ENCODE measurements around the gene IFRD2.
A peak's percentile ranks its signal among the peaks of the same experiment; 100 is the strongest.

Gene IFRD2

DNA sequence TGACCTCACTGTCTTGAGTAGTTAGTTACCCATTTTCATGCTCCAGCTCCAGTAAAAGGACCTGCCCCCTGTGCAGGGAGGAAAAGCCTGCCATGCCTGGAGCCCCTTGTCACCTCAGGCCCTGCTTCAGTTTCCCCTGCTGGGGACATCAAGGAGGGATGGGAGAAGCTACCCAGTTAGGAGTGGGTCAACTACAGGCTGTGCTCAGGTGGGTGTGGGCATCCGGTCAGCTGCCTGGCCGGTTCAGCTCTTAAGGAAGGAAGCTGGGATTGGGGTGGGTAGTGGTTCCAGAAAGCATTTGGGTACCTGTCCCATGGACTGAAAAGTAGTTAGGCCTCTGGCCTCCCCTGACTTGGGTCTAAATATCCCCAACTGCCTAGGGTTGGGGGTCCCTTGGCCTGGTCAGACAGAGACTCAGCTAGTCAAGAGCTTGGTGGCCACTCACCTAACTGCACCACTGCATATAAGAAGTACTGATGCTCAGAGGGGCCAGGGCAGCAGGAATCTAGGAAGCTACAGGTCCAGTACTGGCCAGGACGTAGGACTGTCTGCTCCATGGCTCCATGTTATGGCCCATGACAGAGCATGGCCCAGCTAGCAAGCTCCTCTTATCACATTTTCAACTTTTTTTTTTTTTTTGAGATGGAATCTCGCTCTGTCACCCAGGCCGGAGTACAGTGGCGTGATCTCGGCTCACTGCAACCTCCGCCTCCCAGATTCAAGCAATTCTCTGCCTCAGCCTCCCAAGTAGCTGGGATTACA is 12.8 kb downstream of the IFRD2 start:
- Histone ChIP-seq H3K27me3 (ENCODE audit: control insufficient read depth, insufficient read depth, low read length) (peaks cover 5% of the 10 kb centered on the region; the same call in 1 of the 2 replicates), H3K36me3 (ENCODE audit: control insufficient read depth, insufficient read depth, low read length) (no peaks in the 10 kb centered on the region), H3K9me3 (ENCODE audit: control insufficient read depth, insufficient read depth, low read length) (no peaks in the 10 kb centered on the region), H3K27ac (ENCODE audit: low read length) (no peak overlapping the region), H3K4me1 (ENCODE audit: control insufficient read depth, insufficient read depth, low read length) (peaks cover 9% of the 10 kb centered on the region), H3K4me3 (ENCODE audit: low read length) (no peak overlapping the region)
- no CpG with 5 or more reads among the region's 8 CpGs for WGBS (ENCODE audit: insufficient coverage, insufficient read length)
- DNase-seq (ENCODE audit: low read depth, low spot score), result no peak

DNA sequence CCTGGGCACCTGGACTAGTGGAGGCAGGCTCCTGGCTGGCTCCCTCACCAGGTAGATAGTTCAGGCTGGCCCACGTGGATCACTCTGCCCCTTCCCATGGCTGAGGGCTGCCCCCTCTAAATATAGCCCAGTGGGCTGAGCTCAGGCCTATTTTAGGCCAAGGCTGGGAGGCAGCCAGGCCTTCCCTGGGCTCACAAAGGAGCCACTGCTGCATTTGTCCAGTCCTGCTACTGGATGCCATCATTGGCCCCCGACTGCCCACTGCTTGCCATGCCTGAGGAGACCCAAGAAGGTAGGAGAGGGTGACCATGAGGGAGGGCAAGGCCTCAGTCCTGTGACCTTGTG is 13.4 kb downstream of the IFRD2 start, which contains the start of gene LSMEM2:
LSMEM2 (plus strand) TSS at position 208 of the 345 bp plus-strand sequence; CDS start at position 235, 27 bp downstream.
- no CpG with 5 or more reads among the region's 2 CpGs for WGBS (ENCODE audit: insufficient coverage, insufficient read length)
- H3K27ac ChIP-seq (ENCODE audit: low read length), result no peak within 1 kb of the TSS
- H3K36me3 ChIP-seq (ENCODE audit: control insufficient read depth, insufficient read depth, low read length), result no peaks in the 10 kb centered on the region
- H3K27me3 ChIP-seq (ENCODE audit: control insufficient read depth, insufficient read depth, low read length), result peaks cover 9% of the 10 kb centered on the region; the same call in 1 of the 2 replicates
- DNase-seq (ENCODE audit: low read depth, low spot score), result no peak
- H3K9me3 ChIP-seq (ENCODE audit: control insufficient read depth, insufficient read depth, low read length), result no peaks in the 10 kb centered on the region
- H3K4me3 ChIP-seq (ENCODE audit: low read length), result no peak within 1 kb of the TSS
- peaks cover 9% of the 10 kb centered on the region for H3K4me1 ChIP-seq (ENCODE audit: control insufficient read depth, insufficient read depth, low read length)

DNA sequence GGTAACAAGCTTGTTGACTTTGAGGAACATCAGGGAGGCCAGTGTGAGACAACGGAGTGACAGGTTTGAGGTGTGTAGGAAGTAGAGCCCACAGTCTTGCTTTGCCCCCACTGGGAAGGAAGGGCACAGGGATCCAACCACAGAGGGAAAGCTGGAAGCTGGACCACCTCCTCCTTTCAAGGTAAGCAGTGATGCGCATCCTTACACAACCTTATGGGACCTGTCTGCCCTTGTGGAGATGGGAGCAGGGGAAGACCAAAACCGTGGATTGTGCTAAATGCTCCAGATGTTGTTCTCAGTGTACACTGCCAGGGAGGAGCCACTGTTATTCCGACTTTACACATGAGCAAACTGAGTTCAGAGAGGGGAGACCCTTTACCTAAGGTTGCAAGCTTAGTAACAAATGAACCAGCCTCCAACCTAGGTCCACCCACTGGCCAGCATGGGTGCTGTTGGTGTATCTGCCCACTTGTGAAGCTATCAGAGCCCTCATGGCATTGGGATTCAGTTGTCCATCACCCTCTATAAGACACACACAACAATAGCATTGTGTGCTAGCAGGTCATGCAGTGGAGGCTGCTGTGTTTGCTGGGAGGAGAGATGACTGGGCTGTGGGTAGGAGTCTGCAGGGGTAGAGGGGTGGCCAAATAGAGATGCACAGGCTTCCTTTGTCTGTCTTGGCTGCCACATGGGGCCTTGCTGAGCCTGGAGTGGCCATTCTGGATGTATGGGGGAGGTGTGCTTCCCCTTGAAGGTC is 13.9 kb downstream of the IFRD2 start:
- H3K27ac ChIP-seq (ENCODE audit: low read length), result no peak overlapping the region
- no peak overlapping the region for H3K4me3 ChIP-seq (ENCODE audit: low read length)
- H3K4me1 ChIP-seq (ENCODE audit: control insufficient read depth, insufficient read depth, low read length), result peaks cover 9% of the 10 kb centered on the region
- no peak for DNase-seq (ENCODE audit: low read depth, low spot score)
- no CpG with 5 or more reads among the region's 4 CpGs for WGBS (ENCODE audit: insufficient coverage, insufficient read length)
- H3K36me3 ChIP-seq (ENCODE audit: control insufficient read depth, insufficient read depth, low read length), result no peaks in the 10 kb centered on the region
- H3K27me3 ChIP-seq (ENCODE audit: control insufficient read depth, insufficient read depth, low read length), result peaks cover 10% of the 10 kb centered on the region; the same call in 1 of the 2 replicates
- H3K9me3 ChIP-seq (ENCODE audit: control insufficient read depth, insufficient read depth, low read length), result no peaks in the 10 kb centered on the region

DNA sequence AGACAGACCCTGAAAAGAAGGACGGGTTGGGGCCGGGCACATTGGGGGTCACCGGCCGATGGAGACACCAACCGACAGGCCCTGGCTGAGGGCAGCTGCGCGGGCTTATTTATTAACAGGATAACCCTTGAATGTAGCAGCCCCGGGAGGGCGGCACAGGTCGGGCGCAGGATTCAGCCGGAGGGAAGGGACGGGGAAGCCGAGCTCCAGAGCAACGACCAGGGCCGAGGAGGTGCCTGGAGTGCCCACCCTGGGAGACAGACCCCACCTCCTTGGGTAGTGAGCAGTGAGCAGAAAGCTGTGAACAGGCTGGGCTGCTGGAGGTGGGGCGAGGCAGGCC is 15.5 kb downstream of the IFRD2 start:
- no peak overlapping the region for H3K4me3 ChIP-seq (ENCODE audit: low read length)
- no peaks in the 10 kb centered on the region for H3K9me3 ChIP-seq (ENCODE audit: control insufficient read depth, insufficient read depth, low read length)
- H3K36me3 ChIP-seq (ENCODE audit: control insufficient read depth, insufficient read depth, low read length), result no peaks in the 10 kb centered on the region
- H3K27me3 ChIP-seq (ENCODE audit: control insufficient read depth, insufficient read depth, low read length), result peaks cover 12% of the 10 kb centered on the region; the same call in 1 of the 2 replicates
- H3K4me1 ChIP-seq (ENCODE audit: control insufficient read depth, insufficient read depth, low read length), result peaks cover 9% of the 10 kb centered on the region
- no CpG with 5 or more reads among the region's 17 CpGs for WGBS (ENCODE audit: insufficient coverage, insufficient read length)
- no peak overlapping the region for H3K27ac ChIP-seq (ENCODE audit: low read length)
- DNase-seq (ENCODE audit: low read depth, low spot score), result no peak

DNA sequence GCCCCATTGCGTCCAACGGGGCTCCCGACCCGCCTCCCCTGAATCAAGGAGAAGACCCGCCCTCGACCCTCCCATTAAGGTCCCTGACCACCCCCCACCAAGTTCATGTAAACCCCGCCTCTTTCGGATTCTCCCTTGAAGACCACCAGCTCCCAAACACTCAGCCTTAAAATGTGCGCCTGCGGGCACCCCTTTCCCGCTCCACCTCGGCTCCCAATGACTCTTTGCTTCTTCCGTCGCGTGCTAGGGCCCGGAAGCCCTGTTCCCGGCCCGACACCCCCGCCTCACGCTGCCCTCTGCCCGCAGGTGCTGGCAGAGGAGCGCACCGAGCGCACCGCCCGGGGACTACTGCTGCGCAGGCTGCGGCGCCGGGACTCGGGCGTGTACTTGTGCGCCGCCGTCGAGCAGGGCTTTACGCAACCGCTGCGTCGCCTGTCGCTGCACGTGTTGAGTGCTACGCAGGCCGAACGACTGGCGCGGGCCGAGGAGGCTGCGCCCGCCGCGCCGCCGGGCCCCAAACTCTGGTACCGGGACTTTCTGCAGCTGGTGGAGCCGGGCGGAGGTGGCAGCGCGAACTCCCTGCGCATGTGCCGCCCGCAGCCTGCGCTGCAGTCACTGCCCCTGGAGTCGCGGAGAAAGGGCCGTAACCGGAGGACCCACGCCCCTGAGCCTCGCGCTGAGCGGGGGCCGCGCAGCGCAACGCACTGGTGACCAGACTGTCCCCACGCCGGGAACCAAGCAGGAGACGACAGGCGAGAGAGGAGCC is 16.1 kb downstream of the IFRD2 start:
- H3K4me1 ChIP-seq (ENCODE audit: control insufficient read depth, insufficient read depth, low read length), result peaks cover 9% of the 10 kb centered on the region
- H3K4me3 ChIP-seq (ENCODE audit: low read length), result peak overlapping the region; percentile 50; the same call in 1 of the 2 replicates
- no CpG with 5 or more reads among the region's 79 CpGs for WGBS (ENCODE audit: insufficient coverage, insufficient read length)
- H3K36me3 ChIP-seq (ENCODE audit: control insufficient read depth, insufficient read depth, low read length), result no peaks in the 10 kb centered on the region
- DNase-seq (ENCODE audit: low read depth, low spot score), result no peak
- no peaks in the 10 kb centered on the region for H3K9me3 ChIP-seq (ENCODE audit: control insufficient read depth, insufficient read depth, low read length)
- no peak overlapping the region for H3K27ac ChIP-seq (ENCODE audit: low read length)
- H3K27me3 ChIP-seq (ENCODE audit: control insufficient read depth, insufficient read depth, low read length), result peaks cover 12% of the 10 kb centered on the region; the same call in 1 of the 2 replicates

DNA sequence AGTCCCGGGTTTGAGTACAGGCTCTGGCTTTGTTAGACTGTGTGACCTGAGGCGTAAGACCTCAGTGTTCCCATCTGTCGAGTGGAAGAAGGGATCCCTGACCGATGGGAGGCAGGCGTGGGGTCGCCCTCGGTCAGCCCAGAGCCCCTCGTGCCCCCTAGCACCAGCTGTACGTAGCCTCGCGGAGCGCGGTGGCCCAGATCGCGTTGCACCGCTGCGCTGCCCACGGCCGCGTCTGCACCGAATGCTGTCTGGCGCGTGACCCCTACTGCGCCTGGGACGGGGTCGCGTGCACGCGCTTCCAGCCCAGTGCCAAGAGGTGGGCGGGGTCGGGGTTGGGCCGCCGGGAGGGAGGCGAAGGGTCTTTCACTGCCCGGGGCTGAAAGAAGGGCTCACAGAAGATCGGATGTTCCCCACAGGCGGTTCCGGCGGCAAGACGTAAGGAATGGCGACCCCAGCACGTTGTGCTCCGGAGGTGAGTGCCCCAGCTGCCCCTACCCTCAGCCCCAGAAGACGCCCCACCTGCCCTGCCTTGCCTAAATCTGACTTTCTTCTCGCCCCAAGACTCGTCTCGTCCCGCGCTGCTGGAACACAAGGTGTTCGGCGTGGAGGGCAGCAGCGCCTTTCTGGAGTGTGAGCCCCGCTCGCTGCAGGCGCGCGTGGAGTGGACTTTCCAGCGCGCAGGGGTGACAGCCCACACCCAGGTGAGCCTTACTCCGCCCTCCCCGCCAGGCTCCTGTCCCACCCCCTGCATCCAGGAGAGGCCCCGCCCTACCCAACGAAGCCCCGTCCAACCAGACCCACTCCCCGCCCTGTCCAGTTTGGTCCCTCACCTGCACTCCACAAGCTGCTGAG is 16.9 kb downstream of the IFRD2 start:
- WGBS (ENCODE audit: insufficient coverage, insufficient read length), result no CpG with 5 or more reads among the region's 65 CpGs
- Histone ChIP-seq H3K27ac (ENCODE audit: low read length) (no peak overlapping the region), H3K27me3 (ENCODE audit: control insufficient read depth, insufficient read depth, low read length) (peaks cover 12% of the 10 kb centered on the region; the same call in 1 of the 2 replicates), H3K4me3 (ENCODE audit: low read length) (peak overlapping the region; percentile 50; the same call in 1 of the 2 replicates), H3K9me3 (ENCODE audit: control insufficient read depth, insufficient read depth, low read length) (no peaks in the 10 kb centered on the region), H3K4me1 (ENCODE audit: control insufficient read depth, insufficient read depth, low read length) (peaks cover 9% of the 10 kb centered on the region), H3K36me3 (ENCODE audit: control insufficient read depth, insufficient read depth, low read length) (no peaks in the 10 kb centered on the region)
- no peak for DNase-seq (ENCODE audit: low read depth, low spot score)

DNA sequence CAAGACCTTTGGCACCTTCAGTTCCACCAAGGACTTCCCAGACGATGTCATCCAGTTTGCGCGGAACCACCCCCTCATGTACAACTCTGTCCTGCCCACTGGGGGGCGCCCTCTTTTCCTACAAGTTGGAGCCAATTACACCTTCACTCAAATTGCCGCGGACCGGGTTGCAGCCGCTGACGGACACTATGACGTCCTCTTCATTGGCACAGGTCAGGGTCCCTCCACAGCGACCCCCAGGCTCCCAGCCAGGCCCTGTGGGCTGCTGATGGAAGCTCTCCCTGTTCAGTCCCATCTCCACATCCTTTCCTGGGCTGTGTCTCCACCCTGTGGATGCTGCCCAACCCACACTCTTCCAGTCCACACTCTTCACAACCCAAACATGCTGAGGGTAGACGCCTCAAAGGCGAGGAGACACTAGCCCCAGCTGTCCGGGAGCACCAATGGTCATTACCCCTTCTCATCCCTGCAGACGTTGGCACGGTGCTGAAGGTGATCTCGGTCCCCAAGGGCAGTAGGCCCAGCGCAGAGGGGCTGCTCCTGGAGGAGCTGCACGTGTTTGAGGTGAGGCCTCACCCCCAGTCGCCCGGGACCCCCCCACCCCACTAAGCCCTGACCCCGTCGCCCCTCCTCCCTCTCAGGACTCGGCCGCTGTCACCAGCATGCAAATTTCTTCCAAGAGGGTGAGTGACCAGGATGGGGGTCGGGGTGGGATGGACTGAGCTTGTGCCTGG is 17.7 kb downstream of the IFRD2 start:
- no peak overlapping the region for H3K27ac ChIP-seq (ENCODE audit: low read length)
- H3K9me3 ChIP-seq (ENCODE audit: control insufficient read depth, insufficient read depth, low read length), result no peaks in the 10 kb centered on the region
- H3K36me3 ChIP-seq (ENCODE audit: control insufficient read depth, insufficient read depth, low read length), result no peaks in the 10 kb centered on the region
- H3K4me1 ChIP-seq (ENCODE audit: control insufficient read depth, insufficient read depth, low read length), result peaks cover 9% of the 10 kb centered on the region
- H3K27me3 ChIP-seq (ENCODE audit: control insufficient read depth, insufficient read depth, low read length), result peaks cover 12% of the 10 kb centered on the region; the same call in 1 of the 2 replicates
- no peak for DNase-seq (ENCODE audit: low read depth, low spot score)
- H3K4me3 ChIP-seq (ENCODE audit: low read length), result no peak overlapping the region
- WGBS (ENCODE audit: insufficient coverage, insufficient read length), result no CpG with 5 or more reads among the region's 26 CpGs

DNA sequence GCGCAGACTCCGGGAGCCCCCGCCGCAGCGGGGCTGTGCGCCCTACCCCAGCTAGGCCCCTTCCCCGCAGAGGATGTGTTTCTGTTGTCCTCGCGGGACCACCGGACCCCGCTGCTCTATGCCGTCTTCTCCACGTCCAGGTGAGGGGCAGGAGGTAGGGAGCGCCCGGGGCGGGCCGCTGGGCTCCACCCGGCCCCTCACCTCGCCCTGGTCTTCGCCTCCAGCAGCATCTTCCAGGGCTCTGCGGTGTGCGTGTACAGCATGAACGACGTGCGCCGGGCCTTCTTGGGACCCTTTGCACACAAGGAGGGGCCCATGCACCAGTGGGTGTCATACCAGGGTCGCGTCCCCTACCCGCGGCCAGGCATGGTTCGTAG is 18.6 kb downstream of the IFRD2 start:
- H3K27me3 ChIP-seq (ENCODE audit: control insufficient read depth, insufficient read depth, low read length), result peaks cover 12% of the 10 kb centered on the region; the same call in 1 of the 2 replicates
- WGBS (ENCODE audit: insufficient coverage, insufficient read length), result no CpG with 5 or more reads among the region's 31 CpGs

DNA sequence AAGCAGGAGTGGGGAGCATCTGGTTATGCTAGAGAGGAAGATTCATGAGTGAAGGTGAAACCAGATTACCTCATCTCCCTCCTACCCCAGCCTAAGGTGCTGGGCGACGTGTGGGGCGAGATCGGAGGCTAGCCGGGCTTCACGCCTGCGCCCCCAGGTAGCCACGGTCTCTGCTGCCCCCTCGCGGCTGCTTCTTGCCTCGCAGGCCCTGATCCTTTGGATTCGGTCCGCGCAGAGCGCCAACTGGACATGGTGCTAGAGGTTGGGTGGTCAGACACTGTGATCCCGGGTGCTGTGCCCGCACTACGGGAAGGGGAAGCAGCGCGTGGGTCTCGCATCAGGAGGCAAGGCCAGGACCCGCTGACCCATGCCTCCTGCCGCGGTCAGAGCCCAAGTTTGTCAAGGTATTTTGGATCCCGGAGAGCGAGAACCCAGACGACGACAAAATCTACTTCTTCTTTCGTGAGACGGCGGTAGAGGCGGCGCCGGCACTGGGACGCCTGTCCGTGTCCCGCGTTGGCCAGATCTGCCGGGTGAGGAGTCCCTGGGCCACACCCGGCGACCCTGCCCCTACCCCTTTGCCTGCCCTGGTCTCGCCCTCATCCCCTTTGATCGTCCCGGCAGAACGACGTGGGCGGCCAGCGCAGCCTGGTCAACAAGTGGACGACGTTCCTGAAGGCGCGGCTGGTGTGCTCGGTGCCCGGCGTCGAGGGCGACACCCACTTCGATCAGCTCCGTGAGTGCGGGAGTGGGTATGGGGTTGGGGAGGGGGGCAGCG is 19.1 kb downstream of the IFRD2 start:
- WGBS (ENCODE audit: insufficient coverage, insufficient read length), result no CpG with 5 or more reads among the region's 61 CpGs
- no peak overlapping the region for H3K27ac ChIP-seq (ENCODE audit: low read length)
- H3K27me3 ChIP-seq (ENCODE audit: control insufficient read depth, insufficient read depth, low read length), result peaks cover 12% of the 10 kb centered on the region; the same call in 1 of the 2 replicates
- peaks cover 21% of the 10 kb centered on the region for H3K4me1 ChIP-seq (ENCODE audit: control insufficient read depth, insufficient read depth, low read length)
- DNase-seq (ENCODE audit: low read depth, low spot score), result no peak
- no peaks in the 10 kb centered on the region for H3K9me3 ChIP-seq (ENCODE audit: control insufficient read depth, insufficient read depth, low read length)
- no peaks in the 10 kb centered on the region for H3K36me3 ChIP-seq (ENCODE audit: control insufficient read depth, insufficient read depth, low read length)
- peak overlapping the region; percentile 8; the same call in 1 of the 2 replicates for H3K4me3 ChIP-seq (ENCODE audit: low read length)

More for the DNA sequence above, 18.6 kb downstream of the IFRD2 start:
- Histone ChIP-seq H3K4me1 (ENCODE audit: control insufficient read depth, insufficient read depth, low read length) (peaks cover 16% of the 10 kb centered on the region), H3K36me3 (ENCODE audit: control insufficient read depth, insufficient read depth, low read length) (no peaks in the 10 kb centered on the region), H3K9me3 (ENCODE audit: control insufficient read depth, insufficient read depth, low read length) (no peaks in the 10 kb centered on the region), H3K4me3 (ENCODE audit: low read length) (no peak overlapping the region), H3K27ac (ENCODE audit: low read length) (no peak overlapping the region)
- no peak for DNase-seq (ENCODE audit: low read depth, low spot score)
